SU-DHL-6 (cell line): ENCODE data around the gene CACNA1C.

Source experiments
- H2AFZ ChIP-seq: fragments of 200-600 bp; sonication (generic); 2 replicates; pipeline ENCODE4 v1.6.1; 2014; ENCODE audit warnings: low read depth, mild to moderate bottlenecking, moderate library complexity, mixed read lengths, antibody characterized with exemption, low read length; ENCODE audit not compliant: severe bottlenecking
- H3F3A ChIP-seq: fragments of 200-600 bp; shearing (Covaris generic); 2 replicates; pipeline ENCODE4 v1.6.0; 2016; ENCODE audit warnings: antibody characterized with exemption, mild to moderate bottlenecking; ENCODE audit not compliant: insufficient read depth
- H3K27ac ChIP-seq: fragments of 200-600 bp; sonication (generic); 2 replicates; pipeline ENCODE4 v1.5.1; 2016; ENCODE audit warnings: low read depth, mild to moderate bottlenecking, low read length, moderate library complexity, mixed read lengths
- H3K27me3 ChIP-seq: fragments of 200-600 bp; sonication (generic), shearing (Covaris generic); 2 replicates; pipeline ENCODE4 v1.6.0; 2014; ENCODE audit warnings: mild to moderate bottlenecking, low read length
- H3K36me3 ChIP-seq: fragments of 200-600 bp; sonication (generic); 2 replicates; pipeline ENCODE4 v1.6.1; 2014; ENCODE audit warnings: mild to moderate bottlenecking, low read length, mixed read lengths
- H3K4me2 ChIP-seq: fragments of 300-600, 200-600 bp; shearing (Covaris generic), sonication (generic); 2 replicates; pipeline ENCODE4 v1.6.0; 2014; ENCODE audit warnings: low read length, low read depth, mild to moderate bottlenecking; ENCODE audit not compliant: poor library complexity, severe bottlenecking
- H3K4me3 ChIP-seq: fragments of 200-600 bp; sonication (generic); 2 replicates; pipeline ENCODE4 v1.5.1; 2014; ENCODE audit warnings: antibody characterized with exemption, low read length, mild to moderate bottlenecking, mixed read lengths; ENCODE audit not compliant: insufficient read depth, poor library complexity, severe bottlenecking
- H3K79me2 ChIP-seq: fragments of 200-600 bp; sonication (generic); 2 replicates; pipeline ENCODE4 v1.6.1; 2014; ENCODE audit warnings: mild to moderate bottlenecking, low read length, moderate library complexity; ENCODE audit not compliant: insufficient read depth
- H3K9ac ChIP-seq: fragments of 200-600 bp; sonication (generic); 2 replicates; pipeline ENCODE4 v1.7.0; 2014; ENCODE audit warnings: mild to moderate bottlenecking, low read length
- H3K9me2 ChIP-seq: fragments of 200-600 bp; sonication (generic); replicated peaks from 2 replicates; pipeline ENCODE4 v1.6.1; 2014; ENCODE audit warnings: low read length; ENCODE audit not compliant: insufficient read depth
- H3K9me3 ChIP-seq: fragments of 200-600 bp; sonication (generic); 2 replicates; pipeline ENCODE4 v1.6.1; 2014; ENCODE audit warnings: low read length, mixed read lengths; ENCODE audit not compliant: insufficient read depth
- H4K20me1 ChIP-seq: fragments of 200-600 bp; sonication (generic); 2 replicates; pipeline ENCODE4 v1.6.1; 2014; ENCODE audit warnings: low read depth, mild to moderate bottlenecking, antibody characterized with exemption, low read length, moderate library complexity, mixed read lengths
- EZH2phosphoT487 ChIP-seq: fragments of 200-600 bp; sonication (generic), shearing (Covaris generic); conservative IDR thresholded peaks from 2 replicates; pipeline ENCODE4 v1.6.1; 2018; ENCODE audit warnings: mild to moderate bottlenecking, antibody characterized with exemption, low read length, moderate library complexity, mixed read lengths
- TF ChIP-seq, protein P1 (sequence below): fragments of 200-600 bp; sonication (generic); IDR thresholded peaks from one replicate; pipeline ENCODE4 v1.5.1; 2017; ENCODE audit warnings: antibody characterized with exemption, mild to moderate bottlenecking, low read length, moderate library complexity; ENCODE audit not compliant: insufficient read depth, poor library complexity, severe bottlenecking

CACNA1C gene

DNA sequence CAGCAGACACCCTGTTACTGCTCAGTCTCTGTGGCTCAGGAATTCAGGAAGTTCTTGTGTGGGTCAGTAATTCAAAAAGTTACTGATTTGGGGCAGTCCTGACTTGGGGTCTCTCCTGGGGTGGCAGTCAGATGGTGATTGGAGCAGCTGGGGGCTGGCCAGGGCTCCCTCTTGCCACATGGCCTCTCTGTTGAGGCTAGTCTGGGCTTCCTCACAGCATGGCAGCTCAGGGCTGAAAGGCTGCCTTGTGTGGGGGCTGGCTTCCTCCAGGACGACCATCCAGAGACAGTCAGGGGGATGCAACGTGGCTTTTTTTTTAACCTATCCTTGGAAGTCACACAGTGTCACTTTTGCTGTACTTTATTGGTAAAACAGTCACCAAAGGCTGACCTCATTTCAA lies 61.3 kb downstream of the CACNA1C start:
- Histone ChIP-seq H3K4me2 (no peak overlapping the region), H3K27me3 (no peaks in the 10 kb centered on the region), H2AFZ (no peak overlapping the region), H3K27ac (no peak overlapping the region), H3K36me3 (no peaks in the 10 kb centered on the region), H3F3A (no peaks in the 10 kb centered on the region), H3K4me3 (no peak overlapping the region), H3K9me2 (no peaks in the 10 kb centered on the region), H3K9ac (no peak overlapping the region), H4K20me1 (no peaks in the 10 kb centered on the region), H3K9me3 (no peaks in the 10 kb centered on the region), H3K79me2 (no peaks in the 10 kb centered on the region)
- TF ChIP-seq EZH2phosphoT487 = no peak
- TF ChIP-seq, protein P1, sequence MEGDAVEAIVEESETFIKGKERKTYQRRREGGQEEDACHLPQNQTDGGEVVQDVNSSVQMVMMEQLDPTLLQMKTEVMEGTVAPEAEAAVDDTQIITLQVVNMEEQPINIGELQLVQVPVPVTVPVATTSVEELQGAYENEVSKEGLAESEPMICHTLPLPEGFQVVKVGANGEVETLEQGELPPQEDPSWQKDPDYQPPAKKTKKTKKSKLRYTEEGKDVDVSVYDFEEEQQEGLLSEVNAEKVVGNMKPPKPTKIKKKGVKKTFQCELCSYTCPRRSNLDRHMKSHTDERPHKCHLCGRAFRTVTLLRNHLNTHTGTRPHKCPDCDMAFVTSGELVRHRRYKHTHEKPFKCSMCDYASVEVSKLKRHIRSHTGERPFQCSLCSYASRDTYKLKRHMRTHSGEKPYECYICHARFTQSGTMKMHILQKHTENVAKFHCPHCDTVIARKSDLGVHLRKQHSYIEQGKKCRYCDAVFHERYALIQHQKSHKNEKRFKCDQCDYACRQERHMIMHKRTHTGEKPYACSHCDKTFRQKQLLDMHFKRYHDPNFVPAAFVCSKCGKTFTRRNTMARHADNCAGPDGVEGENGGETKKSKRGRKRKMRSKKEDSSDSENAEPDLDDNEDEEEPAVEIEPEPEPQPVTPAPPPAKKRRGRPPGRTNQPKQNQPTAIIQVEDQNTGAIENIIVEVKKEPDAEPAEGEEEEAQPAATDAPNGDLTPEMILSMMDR = no peak

DNA sequence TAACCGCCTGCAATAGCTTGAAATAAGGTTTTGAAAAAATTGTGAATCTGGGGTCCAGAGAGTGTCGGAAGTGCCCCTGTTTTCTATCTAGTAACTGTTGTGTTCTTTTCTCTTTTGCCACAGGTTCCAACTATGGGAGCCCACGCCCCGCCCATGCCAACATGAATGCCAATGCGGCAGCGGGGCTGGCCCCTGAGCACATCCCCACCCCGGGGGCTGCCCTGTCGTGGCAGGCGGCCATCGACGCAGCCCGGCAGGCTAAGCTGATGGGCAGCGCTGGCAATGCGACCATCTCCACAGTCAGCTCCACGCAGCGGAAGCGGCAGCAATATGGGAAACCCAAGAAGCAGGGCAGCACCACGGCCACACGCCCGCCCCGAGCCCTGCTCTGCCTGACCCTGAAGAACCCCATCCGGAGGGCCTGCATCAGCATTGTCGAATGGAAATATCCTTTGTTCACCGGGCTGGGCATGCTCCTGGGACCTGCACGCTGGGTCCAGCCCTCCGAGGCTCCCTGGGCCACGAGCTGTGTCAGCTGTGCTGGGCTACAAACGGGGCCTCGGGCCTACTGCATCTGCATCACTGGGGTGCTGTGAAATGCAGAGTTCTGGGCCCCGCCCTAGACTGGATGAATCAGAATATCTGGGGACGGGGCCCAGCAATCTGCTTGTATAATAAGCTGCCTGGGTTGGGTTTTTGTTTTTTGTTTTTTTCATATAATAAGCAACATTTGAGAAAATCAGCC lies 62.5 kb downstream of the CACNA1C start:
- no peak overlapping the region for H3K4me3 ChIP-seq
- no peak overlapping the region for H2AFZ ChIP-seq
- TF ChIP-seq, protein P1 = no peak
- no peak for TF ChIP-seq EZH2phosphoT487
- H4K20me1 ChIP-seq = no peaks in the 10 kb centered on the region
- no peaks in the 10 kb centered on the region for H3F3A ChIP-seq
- no peaks in the 10 kb centered on the region for H3K27me3 ChIP-seq
- no peaks in the 10 kb centered on the region for H3K9me3 ChIP-seq
- no peak overlapping the region for H3K4me2 ChIP-seq
- H3K9me2 ChIP-seq = no peaks in the 10 kb centered on the region
- no peaks in the 10 kb centered on the region for H3K79me2 ChIP-seq
- H3K36me3 ChIP-seq = no peaks in the 10 kb centered on the region
- no peak overlapping the region for H3K27ac ChIP-seq
- no peak overlapping the region for H3K9ac ChIP-seq

DNA sequence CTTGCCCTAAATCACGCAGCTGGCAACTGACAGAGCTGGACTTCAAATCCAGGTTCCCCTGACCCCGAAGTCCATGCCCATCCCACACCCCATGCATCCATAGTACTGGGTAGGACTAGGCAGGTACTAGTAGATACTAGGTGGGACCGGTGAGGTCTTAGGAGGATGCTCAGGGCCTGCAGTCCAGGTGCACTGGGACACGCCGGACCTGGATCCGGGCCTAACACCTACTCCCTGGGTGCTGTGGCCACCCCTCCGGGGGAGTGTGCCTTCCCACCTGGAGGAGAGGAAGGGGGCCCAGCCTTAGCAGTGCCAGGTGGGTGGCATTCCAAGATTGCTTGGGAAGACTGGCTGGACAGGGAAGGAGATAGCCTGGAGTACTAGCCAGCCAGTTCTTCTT lies 64.8 kb downstream of the CACNA1C start:
- no peak overlapping the region for H3K4me3 ChIP-seq
- H3K9me2 ChIP-seq = no peaks in the 10 kb centered on the region
- no peaks in the 10 kb centered on the region for H3K27me3 ChIP-seq
- H3K9me3 ChIP-seq = no peaks in the 10 kb centered on the region
- H3K79me2 ChIP-seq = no peaks in the 10 kb centered on the region
- no peaks in the 10 kb centered on the region for H3F3A ChIP-seq
- H2AFZ ChIP-seq = no peak overlapping the region
- H3K4me2 ChIP-seq = no peak overlapping the region
- no peak overlapping the region for H3K27ac ChIP-seq
- H3K36me3 ChIP-seq = no peaks in the 10 kb centered on the region
- no peak overlapping the region for H3K9ac ChIP-seq
- H4K20me1 ChIP-seq = no peaks in the 10 kb centered on the region
- TF ChIP-seq EZH2phosphoT487 = no peak
- TF ChIP-seq, protein P1 = no peak
